SK-N-SH treated with all-trans-retinoic acid at 6 μM for 48 hours (cell line): ENCODE measurements around the gene RNGTT.

Experiments used
- ATAC-seq: fragments of 200-7000 bp; cut with Tn5 transposase; 3 replicates; pipeline ENCODE4 v1.9.1; 2020; ENCODE audit warnings: mild to moderate bottlenecking, moderate library complexity
- ARNTL ChIP-seq: fragments of 450-650 bp; formaldehyde crosslinking; IDR thresholded peaks from 2 replicates; pipeline ENCODE4 v1.5.0; 2020; ENCODE audit warnings: low read depth, mild to moderate bottlenecking, moderate library complexity, borderline replicate concordance
- BACH2 ChIP-seq: fragments of 250-450 bp; sonication (Bioruptor Pico); IDR thresholded peaks from 2 replicates; pipeline ENCODE4 v1.9.0; 2021; ENCODE audit warnings: mild to moderate bottlenecking, borderline replicate concordance
- CREB5 ChIP-seq: fragments of 250-450 bp; sonication (Bioruptor Pico); IDR thresholded peaks from 2 replicates; pipeline ENCODE4 v1.5.1; 2020; ENCODE audit warnings: low read depth, mild to moderate bottlenecking, moderate library complexity
- CSDC2 ChIP-seq: fragments of 250-450 bp; sonication (Bioruptor Pico); IDR thresholded peaks from 2 replicates; pipeline ENCODE4 v1.5.0; 2020; ENCODE audit warnings: mild to moderate bottlenecking, moderate library complexity
- CSRNP3 ChIP-seq: fragments of 250-450 bp; sonication (Bioruptor Pico); IDR thresholded peaks from 2 replicates; pipeline ENCODE4 v1.5.1; 2021; ENCODE audit warnings: mild to moderate bottlenecking, moderate library complexity
- GLIS3 ChIP-seq: fragments of 250-450 bp; sonication (Bioruptor Pico); IDR thresholded peaks from 2 replicates; pipeline ENCODE4 v1.5.0; 2020; ENCODE audit warnings: mild to moderate bottlenecking, moderate library complexity
- ISL1 ChIP-seq: fragments of 250-450 bp; sonication (Bioruptor Pico); IDR thresholded peaks from 2 replicates; pipeline ENCODE4 v2.1.2; 2022; ENCODE audit warnings: mild to moderate bottlenecking, moderate library complexity
- OSR1 ChIP-seq: fragments of 250-450 bp; sonication (Bioruptor Pico); IDR thresholded peaks from 2 replicates; pipeline ENCODE4 v1.8.0; 2022; ENCODE audit warnings: moderate library complexity, mild to moderate bottlenecking, inconsistent platforms
- PATZ1 ChIP-seq: fragments of 250-450 bp; sonication (Bioruptor Pico); IDR thresholded peaks from 2 replicates; pipeline ENCODE4 v1.8.0; 2020; ENCODE audit warnings: mild to moderate bottlenecking, moderate library complexity, borderline replicate concordance
- POU6F1 ChIP-seq: fragments of 250-450 bp; sonication (Bioruptor Pico); IDR thresholded peaks from 2 replicates; pipeline ENCODE4 v1.8.0; 2021; ENCODE audit warnings: low read depth, mild to moderate bottlenecking, moderate library complexity, borderline replicate concordance
- PPARA ChIP-seq: fragments of 250-450 bp; sonication (Bioruptor Pico); IDR thresholded peaks from 2 replicates; pipeline ENCODE4 v1.5.0; 2020; ENCODE audit warnings: mild to moderate bottlenecking, borderline replicate concordance
- RARB ChIP-seq: fragments of 250-450 bp; sonication (Bioruptor Pico); IDR thresholded peaks from 2 replicates; pipeline ENCODE4 v1.8.0; 2021; ENCODE audit warnings: mild to moderate bottlenecking, moderate library complexity
- SNAI2 ChIP-seq: fragments of 250-450 bp; sonication (Bioruptor Pico); IDR thresholded peaks from 2 replicates; pipeline ENCODE4 v1.5.0; 2020; ENCODE audit warnings: mild to moderate bottlenecking, moderate library complexity
- TCF4 ChIP-seq: fragments of 250-450 bp; sonication (Bioruptor Pico); IDR thresholded peaks from 2 replicates; pipeline ENCODE4 v1.8.0; 2021; ENCODE audit warnings: mild to moderate bottlenecking, moderate library complexity, borderline replicate concordance
- TOX ChIP-seq: fragments of 250-450 bp; sonication (Bioruptor Pico); IDR thresholded peaks from 2 replicates; pipeline ENCODE4 v1.8.0; 2021; ENCODE audit warnings: mild to moderate bottlenecking, moderate library complexity, borderline replicate concordance
- TSHZ2 ChIP-seq: fragments of 250-450 bp; sonication (Bioruptor Pico); IDR thresholded peaks from 2 replicates; pipeline ENCODE4 v1.5.0; 2020; ENCODE audit warnings: mild to moderate bottlenecking, moderate library complexity
- ZC3H10 ChIP-seq: fragments of 250-450 bp; sonication (Bioruptor Pico); IDR thresholded peaks from 2 replicates; pipeline ENCODE4 v1.5.1; 2021; ENCODE audit warnings: mild to moderate bottlenecking, moderate library complexity
- ZFP3 ChIP-seq: fragments of 250-450 bp; sonication (Bioruptor Pico); IDR thresholded peaks from 2 replicates; pipeline ENCODE4 v1.5.0; 2020; ENCODE audit warnings: mild to moderate bottlenecking, moderate library complexity
- ZFP30 ChIP-seq: fragments of 450-650 bp; formaldehyde crosslinking; IDR thresholded peaks from 2 replicates; pipeline ENCODE4 v1.5.0; 2022; ENCODE audit warnings: mild to moderate bottlenecking, moderate library complexity
- ZNF70 ChIP-seq: fragments of 450-650 bp; formaldehyde crosslinking; IDR thresholded peaks from 2 replicates; pipeline ENCODE4 v1.5.0; 2020; ENCODE audit warnings: mild to moderate bottlenecking, moderate library complexity
- ZNF8 ChIP-seq: fragments of 450-650 bp; formaldehyde crosslinking; IDR thresholded peaks from 2 replicates; pipeline ENCODE4 v1.5.0; 2020; ENCODE audit warnings: mild to moderate bottlenecking, moderate library complexity

Gene RNGTT

GRCh38 chr6:88567696-88568095 is 395.7 kb downstream of the RNGTT start:
- TF ChIP-seq OSR1: no peak
- TF ChIP-seq ZC3H10 (CRISPR knock-in tag): no peak
- TF ChIP-seq, all 23 proteins: peak for 0
- ATAC-seq: no peak

GRCh38 chr6:88566746-88567534 is 396.5 kb downstream of the RNGTT start:
- no peak for ATAC-seq
- TF ChIP-seq POU6F1 (no peak), ZFP30 (CRISPR knock-in tag) (no peak), PATZ1 (CRISPR knock-in tag) (no peak), CSDC2 (CRISPR knock-in tag) (no peak), ZNF70 (CRISPR knock-in tag) (no peak), ZFP3 (no peak), BACH2 (no peak), TSHZ2 (CRISPR knock-in tag) (no peak)

GRCh38 chr6:88565836-88566235 is 397.6 kb downstream of the RNGTT start:
- no peak for ATAC-seq
- no peak for TF ChIP-seq TCF4 (CRISPR knock-in tag)
- TF ChIP-seq PATZ1 (CRISPR knock-in tag): no peak
- no peak for TF ChIP-seq ZNF8 (CRISPR knock-in tag)
- TF ChIP-seq ZNF70 (CRISPR knock-in tag): no peak
- TF ChIP-seq RARB: no peak
- no peak for TF ChIP-seq OSR1
- no peak for TF ChIP-seq POU6F1
- no peak for TF ChIP-seq ZFP30 (CRISPR knock-in tag)
- TF ChIP-seq ISL1: no peak
- no peak for TF ChIP-seq TOX (CRISPR knock-in tag)
- TF ChIP-seq ZC3H10 (CRISPR knock-in tag): no peak
- no peak for TF ChIP-seq ZFP3
- no peak for TF ChIP-seq CREB5 (CRISPR knock-in tag)
- no peak for TF ChIP-seq SNAI2 (CRISPR knock-in tag)
- no peak for TF ChIP-seq CSDC2 (CRISPR knock-in tag)
- TF ChIP-seq CSRNP3: no peak
- no peak for TF ChIP-seq BACH2
- no peak for TF ChIP-seq GLIS3 (CRISPR knock-in tag)
- TF ChIP-seq ARNTL (CRISPR knock-in tag): no peak
- no peak for TF ChIP-seq PPARA
